Endothelial cell (in vitro differentiated cells): Measurements from ENCODE around the gene RAB11FIP2. TPM values are rescaled to one million over a fixed set of nuclear protein-coding genes. Genes with fewer than 3 reads are reported as not detected.

Source experiments
- DNase-seq: peaks from one replicate; pipeline ENCODE4 v3.0.0; 2021; ENCODE audit warnings: low spot score
- H3K27ac Mint-ChIP-seq: one replicate; pipeline ENCODE4 v1.8.0; 2021; ENCODE audit warnings: mixed read lengths, inconsistent platforms; ENCODE audit not compliant: unreplicated experiment
- H3K27me3 Mint-ChIP-seq: one replicate; pipeline ENCODE4 v1.8.0; 2021; ENCODE audit warnings: mild to moderate bottlenecking, moderate library complexity, mixed read lengths, inconsistent platforms; ENCODE audit not compliant: unreplicated experiment
- H3K36me3 Mint-ChIP-seq: one replicate; pipeline ENCODE4 v1.8.0; 2021; ENCODE audit warnings: mild to moderate bottlenecking, low read depth, mixed read lengths, inconsistent platforms; ENCODE audit not compliant: unreplicated experiment
- H3K4me1 Mint-ChIP-seq: one replicate; pipeline ENCODE4 v1.8.0; 2021; ENCODE audit warnings: mild to moderate bottlenecking, mixed read lengths, inconsistent platforms; ENCODE audit not compliant: unreplicated experiment
- H3K4me3 Mint-ChIP-seq: one replicate; pipeline ENCODE4 v1.8.0; 2021; ENCODE audit warnings: mild to moderate bottlenecking, mixed read lengths, inconsistent platforms; ENCODE audit not compliant: unreplicated experiment
- H3K9me3 Mint-ChIP-seq: one replicate; pipeline ENCODE4 v1.8.0; 2021; ENCODE audit warnings: mixed read lengths, inconsistent platforms; ENCODE audit not compliant: unreplicated experiment
- total RNA-seq: library from RNA; stranded (reverse); fragmentation: NEBNext Ultra II Directional; extraction: Animal tissue kit (Norgen Biotek cat#: 25700); gene quantifications from one replicate; pipeline ENCODE4 v1.2.1, GENCODE V29; 2021; ENCODE audit not compliant: unreplicated experiment
- TF ChIP-seq, protein P1 (sequence below): fragments of 200-600 bp; sonication (generic); IDR thresholded peaks from one replicate; pipeline ENCODE4 v1.5.0; 2021; ENCODE audit warnings: antibody characterized with exemption; ENCODE audit not compliant: unreplicated experiment

RAB11FIP2 gene
- total RNA-seq, 1 donor from 2014 or later, result 10.9 TPM

DNA sequence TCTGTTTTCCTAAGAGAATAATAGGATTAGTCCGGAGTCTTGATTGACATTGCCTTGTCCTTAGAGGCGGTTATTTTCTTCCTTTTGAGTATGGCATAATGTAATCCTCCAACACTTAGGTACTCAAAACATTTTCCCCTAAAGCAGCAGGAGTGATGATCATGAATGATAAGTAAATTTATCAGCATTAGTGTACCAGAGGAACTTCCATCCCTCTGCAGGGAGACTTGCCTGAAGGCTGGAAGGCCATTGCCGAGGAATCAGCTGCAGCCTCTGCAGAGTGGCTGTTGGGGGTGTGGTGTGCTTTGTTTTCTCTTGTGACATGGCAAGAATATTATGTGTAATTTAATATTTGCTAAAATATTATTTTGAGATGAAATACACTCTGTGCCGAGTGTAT, 56.8 kb downstream of the RAB11FIP2 start:
- H3K4me1 Mint-ChIP-seq, result no peaks in the 10 kb centered on the region
- DNase-seq, result no peak
- H3K9me3 Mint-ChIP-seq, result no peaks in the 10 kb centered on the region
- H3K4me3 Mint-ChIP-seq, result no peak overlapping the region
- H3K27me3 Mint-ChIP-seq, result peaks cover 1% of the 10 kb centered on the region
- H3K36me3 Mint-ChIP-seq, result no peaks in the 10 kb centered on the region
- H3K27ac Mint-ChIP-seq, result no peak overlapping the region
- TF ChIP-seq, protein P1, sequence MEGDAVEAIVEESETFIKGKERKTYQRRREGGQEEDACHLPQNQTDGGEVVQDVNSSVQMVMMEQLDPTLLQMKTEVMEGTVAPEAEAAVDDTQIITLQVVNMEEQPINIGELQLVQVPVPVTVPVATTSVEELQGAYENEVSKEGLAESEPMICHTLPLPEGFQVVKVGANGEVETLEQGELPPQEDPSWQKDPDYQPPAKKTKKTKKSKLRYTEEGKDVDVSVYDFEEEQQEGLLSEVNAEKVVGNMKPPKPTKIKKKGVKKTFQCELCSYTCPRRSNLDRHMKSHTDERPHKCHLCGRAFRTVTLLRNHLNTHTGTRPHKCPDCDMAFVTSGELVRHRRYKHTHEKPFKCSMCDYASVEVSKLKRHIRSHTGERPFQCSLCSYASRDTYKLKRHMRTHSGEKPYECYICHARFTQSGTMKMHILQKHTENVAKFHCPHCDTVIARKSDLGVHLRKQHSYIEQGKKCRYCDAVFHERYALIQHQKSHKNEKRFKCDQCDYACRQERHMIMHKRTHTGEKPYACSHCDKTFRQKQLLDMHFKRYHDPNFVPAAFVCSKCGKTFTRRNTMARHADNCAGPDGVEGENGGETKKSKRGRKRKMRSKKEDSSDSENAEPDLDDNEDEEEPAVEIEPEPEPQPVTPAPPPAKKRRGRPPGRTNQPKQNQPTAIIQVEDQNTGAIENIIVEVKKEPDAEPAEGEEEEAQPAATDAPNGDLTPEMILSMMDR, result no peak

DNA sequence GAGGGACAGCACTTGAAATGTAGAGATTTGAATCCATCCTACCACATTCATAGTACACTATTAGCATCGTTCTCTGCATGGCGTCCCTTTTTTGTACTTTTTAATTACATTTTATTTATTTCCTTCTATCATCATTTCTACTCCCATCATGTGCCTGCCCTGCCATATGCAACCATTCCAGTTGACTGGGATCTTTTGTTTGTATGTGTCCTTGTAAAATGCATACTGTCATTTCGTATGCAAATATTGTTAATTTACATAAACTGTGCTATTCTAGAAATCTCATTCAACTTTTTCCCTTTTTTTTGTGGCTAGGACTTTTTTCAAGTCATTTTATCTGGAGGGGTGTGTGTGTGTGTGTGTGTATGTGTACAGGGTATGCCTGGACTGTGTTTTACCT, 57.9 kb downstream of the RAB11FIP2 start:
- DNase-seq, result no peak
- H3K27me3 Mint-ChIP-seq, result peaks cover 1% of the 10 kb centered on the region
- no peaks in the 10 kb centered on the region for H3K9me3 Mint-ChIP-seq
- no peak overlapping the region for H3K4me3 Mint-ChIP-seq
- no peaks in the 10 kb centered on the region for H3K36me3 Mint-ChIP-seq
- no peaks in the 10 kb centered on the region for H3K4me1 Mint-ChIP-seq
- TF ChIP-seq, protein P1, result no peak
- H3K27ac Mint-ChIP-seq, result no peak overlapping the region

DNA sequence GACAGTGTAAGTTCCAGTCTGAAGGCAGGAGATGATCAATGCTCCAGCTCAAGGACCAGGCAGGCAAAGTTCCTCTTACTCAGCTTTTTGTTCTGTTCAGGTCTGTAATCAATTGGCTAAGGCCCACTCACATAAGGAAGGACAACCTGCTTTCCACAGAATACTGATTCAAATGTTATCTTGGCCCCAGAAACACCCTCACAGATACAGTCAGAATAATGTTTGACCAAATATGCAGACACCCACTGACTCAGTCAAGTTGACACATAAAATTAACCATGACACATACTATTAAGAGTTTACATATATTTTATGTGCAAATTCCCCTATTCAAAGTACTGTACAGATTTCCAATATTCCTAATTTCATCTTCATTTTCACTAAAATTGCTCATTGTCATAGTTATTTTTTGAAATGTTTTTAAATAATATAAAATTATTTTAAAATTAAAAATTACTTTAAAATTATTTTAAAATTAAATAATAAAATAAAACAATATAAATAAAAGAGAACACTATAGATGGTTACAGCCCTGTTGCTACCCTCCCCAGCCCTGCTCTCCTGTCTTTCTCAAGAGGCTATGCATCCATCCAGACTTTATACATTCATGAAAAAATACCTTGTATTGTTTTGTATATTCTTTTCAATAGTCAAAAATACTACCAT, 59.4 kb downstream of the RAB11FIP2 start:
- H3K4me1 Mint-ChIP-seq, result no peaks in the 10 kb centered on the region
- peaks cover 1% of the 10 kb centered on the region for H3K27me3 Mint-ChIP-seq
- TF ChIP-seq, protein P1, result no peak

DNA sequence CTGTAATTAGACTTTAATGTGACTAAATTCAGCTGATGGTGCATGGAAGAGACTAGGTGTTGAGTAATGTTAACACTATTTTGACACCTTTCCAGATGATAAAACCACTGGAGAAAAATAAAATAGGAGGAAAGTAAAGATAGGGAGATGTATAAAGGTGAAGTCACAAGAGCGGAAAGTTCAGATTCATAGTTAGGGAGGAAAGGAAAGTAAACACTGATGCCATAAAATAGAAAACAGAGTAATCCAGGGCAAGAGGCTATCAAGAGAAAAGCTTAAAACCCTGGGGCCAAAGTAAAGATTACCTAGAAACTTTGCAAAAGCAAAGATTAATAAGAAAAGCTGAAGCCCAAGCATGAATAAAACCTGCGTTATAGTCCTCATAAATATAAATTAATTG, 62.8 kb downstream of the RAB11FIP2 start:
- H3K27me3 Mint-ChIP-seq, result peaks cover 1% of the 10 kb centered on the region
- TF ChIP-seq, protein P1, result no peak
- no peak for DNase-seq
- no peaks in the 10 kb centered on the region for H3K36me3 Mint-ChIP-seq
- H3K9me3 Mint-ChIP-seq, result no peaks in the 10 kb centered on the region
- H3K4me1 Mint-ChIP-seq, result no peaks in the 10 kb centered on the region
- no peak overlapping the region for H3K4me3 Mint-ChIP-seq
- no peak overlapping the region for H3K27ac Mint-ChIP-seq

More for the DNA sequence above, 59.4 kb downstream of the RAB11FIP2 start:
- H3K4me3 Mint-ChIP-seq, result no peak overlapping the region
- H3K27ac Mint-ChIP-seq, result no peak overlapping the region
- no peaks in the 10 kb centered on the region for H3K9me3 Mint-ChIP-seq
- no peak for DNase-seq
- H3K36me3 Mint-ChIP-seq, result no peaks in the 10 kb centered on the region
